ENCODE data around the gene COX20.

GRCh38 chr1:244839656-244840055, 4.2 kb downstream of the COX20 start:
- TF ChIP-seq CTCF (IDR thresholded peaks at IDR 0.05; ENCODE audit: low read depth, low read length, poor library complexity, severe bottlenecking) (no peak), EZH2phosphoT487 (IDR thresholded peaks at IDR 0.05; ENCODE audit: borderline replicate concordance, low read length) (no peak)
